ENCODE data around the gene TRAPPC10. TPM values are rescaled to one million over a fixed set of nuclear protein-coding genes. Genes with fewer than 3 reads are reported as not detected.
"Not testable (repeated sequence)": the region's sequence is repeated elsewhere in the genome, so short reads cannot be mapped to it uniquely, and the experiment has no call there.

Gene TRAPPC10
- total and polyA plus RNA-seq, 2 donors from 2014 or later, result 8.8 to 48.5 TPM

DNA sequence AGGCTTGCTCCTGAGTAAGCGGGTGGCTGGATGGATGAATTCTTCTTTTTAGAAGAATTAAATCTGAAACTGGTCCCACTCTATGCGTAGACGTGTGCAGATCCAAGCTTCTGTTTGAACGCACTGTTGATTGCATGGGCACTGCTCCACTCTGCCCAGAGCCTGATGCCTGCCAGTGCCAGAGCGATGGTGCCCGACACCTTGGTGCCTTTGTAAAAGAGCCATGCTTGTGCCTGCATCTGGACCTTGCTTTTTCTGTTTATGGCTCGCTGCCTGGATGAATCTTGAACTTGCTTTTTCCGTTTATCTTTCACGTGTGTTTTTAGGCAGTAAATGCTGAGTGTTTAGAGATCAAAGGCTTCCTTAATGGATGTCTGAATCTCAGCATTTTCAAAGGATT, 80.1 kb downstream of the TRAPPC10 start:
- intact Hi-C loops (cut with DNase I), result no loop called here
- H3K4me1 ChIP-seq (ENCODE audit: control insufficient read depth in 2 of 3, insufficient read depth in 2 of 3, low read depth in 1 of 3, low read length in 3 of 3), result peaks cover 2 to 34% (median 14%) of the 10 kb centered on the region in 3 donors
- no peak for DNase-seq
- peaks cover 2 to 17% (median 7%) of the 10 kb centered on the region in 3 donors for H3K36me3 ChIP-seq (ENCODE audit: control insufficient read depth in 2 of 3, insufficient read depth in 3 of 3, low read length in 3 of 3)
- no peak for TF ChIP-seq CTCF (IDR thresholded peaks at IDR 0.05; ENCODE audit: borderline replicate concordance, extremely low read depth, insufficient read depth)
- H3K9ac ChIP-seq (ENCODE audit: low read length in 3 of 3), result no peak overlapping the region
- H3K4me3 ChIP-seq (ENCODE audit: low read length in 3 of 3), result no peak overlapping the region
- H3K27me3 ChIP-seq (ENCODE audit: control insufficient read depth, insufficient read depth, low read length), result no peaks in the 10 kb centered on the region
- no peak for FAIRE-seq
- H3K9me3 ChIP-seq (ENCODE audit: control insufficient read depth in 2 of 3, insufficient read depth in 1 of 3, low read length in 3 of 3), result no peaks in the 10 kb centered on the region
- no peak overlapping the region for H3K27ac ChIP-seq (ENCODE audit: low read depth in 2 of 2, low read length in 2 of 2)

DNA sequence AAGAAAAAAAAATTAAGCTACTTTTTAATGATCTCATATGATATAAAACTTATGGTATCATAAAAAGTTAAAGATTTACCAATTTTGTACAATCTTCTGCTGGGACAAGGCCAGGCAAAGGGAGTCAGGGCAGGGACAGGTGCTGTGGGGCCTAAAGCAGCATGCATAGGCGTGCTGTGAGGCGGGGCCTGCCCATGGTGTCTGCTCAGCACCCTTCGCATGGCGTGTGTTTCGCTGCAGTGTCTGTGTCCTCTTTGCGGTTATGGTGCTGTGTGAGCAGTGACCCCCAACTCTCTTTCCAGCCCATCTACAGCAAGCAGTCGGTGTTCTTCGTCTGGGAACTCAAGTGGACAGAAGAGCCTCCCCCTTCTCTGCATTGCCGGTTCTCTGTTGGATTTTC, 81.7 kb downstream of the TRAPPC10 start:
- DNase-seq, result no peak

DNA sequence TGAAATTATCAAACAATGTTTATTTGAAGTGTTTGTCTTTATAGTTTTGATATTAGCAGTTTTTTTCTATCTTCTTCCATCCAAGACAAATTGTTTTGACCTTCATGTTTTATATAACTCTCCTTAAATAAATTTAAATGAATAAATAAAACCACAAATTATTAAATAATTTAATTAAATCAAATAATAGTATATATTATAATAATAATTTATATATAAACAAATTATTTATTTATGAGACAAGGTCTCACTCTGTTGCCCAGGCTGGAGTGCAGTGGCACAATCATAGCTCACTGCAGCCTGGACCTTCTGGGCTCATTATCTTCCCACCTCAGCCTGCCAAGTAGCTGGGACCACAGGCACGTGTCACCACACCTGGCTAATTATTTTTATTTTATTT, 82.7 kb downstream of the TRAPPC10 start:
- intact Hi-C loops (cut with DNase I), result no loop called here
- no peak for FAIRE-seq

More for the DNA sequence above, 81.7 kb downstream of the TRAPPC10 start:
- no peak for TF ChIP-seq CTCF (IDR thresholded peaks at IDR 0.05; ENCODE audit: borderline replicate concordance, extremely low read depth, insufficient read depth)
- intact Hi-C loops (cut with DNase I), result no loop called here
- Histone ChIP-seq H3K36me3 (ENCODE audit: control insufficient read depth in 2 of 3, insufficient read depth in 3 of 3, low read length in 3 of 3) (peaks cover 2 to 6% (median 6%) of the 10 kb centered on the region in 3 donors), H3K27me3 (ENCODE audit: control insufficient read depth, insufficient read depth, low read length) (no peaks in the 10 kb centered on the region), H3K4me1 (ENCODE audit: control insufficient read depth in 2 of 3, insufficient read depth in 2 of 3, low read depth in 1 of 3, low read length in 3 of 3) (peaks cover 2 to 22% (median 3%) of the 10 kb centered on the region in 3 donors), H3K4me3 (ENCODE audit: low read length in 3 of 3) (no peak overlapping the region), H3K9ac (ENCODE audit: low read length in 3 of 3) (no peak overlapping the region), H3K9me3 (ENCODE audit: control insufficient read depth in 2 of 3, insufficient read depth in 1 of 3, low read length in 3 of 3) (no peaks in the 10 kb centered on the region), H3K27ac (ENCODE audit: low read depth in 2 of 2, low read length in 2 of 2) (no peak overlapping the region)
- no peak for FAIRE-seq

GRCh38 chr21:44098507-44098906, 86.4 kb downstream of the TRAPPC10 start:
- H3K36me3 ChIP-seq (ENCODE audit: control insufficient read depth in 2 of 3, insufficient read depth in 3 of 3, low read length in 3 of 3); H3K27me3 ChIP-seq (ENCODE audit: control insufficient read depth, insufficient read depth, low read length); H3K27ac ChIP-seq (ENCODE audit: low read depth in 2 of 2, low read length in 2 of 2); intact Hi-C loops (cut with DNase I); H3K4me3 ChIP-seq (ENCODE audit: low read length in 3 of 3); H3K4me1 ChIP-seq (ENCODE audit: control insufficient read depth in 2 of 3, insufficient read depth in 2 of 3, low read depth in 1 of 3, low read length in 3 of 3); FAIRE-seq; H3K9me3 ChIP-seq (ENCODE audit: control insufficient read depth in 2 of 3, insufficient read depth in 1 of 3, low read length in 3 of 3); H3K9ac ChIP-seq (ENCODE audit: low read length in 3 of 3); DNase-seq: not testable (repeated sequence)

More for the DNA sequence above, 82.7 kb downstream of the TRAPPC10 start:
- H3K4me1 ChIP-seq (ENCODE audit: control insufficient read depth in 2 of 3, insufficient read depth in 2 of 3, low read depth in 1 of 3, low read length in 3 of 3), result peaks cover 0 to 11% (median 1%) of the 10 kb centered on the region in 3 donors
- H3K9ac ChIP-seq (ENCODE audit: low read length in 3 of 3), result no peak overlapping the region
- no peak for TF ChIP-seq CTCF (IDR thresholded peaks at IDR 0.05; ENCODE audit: borderline replicate concordance, extremely low read depth, insufficient read depth)
- H3K27me3 ChIP-seq (ENCODE audit: control insufficient read depth, insufficient read depth, low read length), result no peaks in the 10 kb centered on the region
- H3K9me3 ChIP-seq (ENCODE audit: control insufficient read depth in 2 of 3, insufficient read depth in 1 of 3, low read length in 3 of 3), result no peaks in the 10 kb centered on the region
- no peak overlapping the region for H3K27ac ChIP-seq (ENCODE audit: low read depth in 2 of 2, low read length in 2 of 2)
- peaks cover 2 to 6% (median 4%) of the 10 kb centered on the region in 3 donors for H3K36me3 ChIP-seq (ENCODE audit: control insufficient read depth in 2 of 3, insufficient read depth in 3 of 3, low read length in 3 of 3)
- H3K4me3 ChIP-seq (ENCODE audit: low read length in 3 of 3), result no peak overlapping the region
- no peak for DNase-seq

DNA sequence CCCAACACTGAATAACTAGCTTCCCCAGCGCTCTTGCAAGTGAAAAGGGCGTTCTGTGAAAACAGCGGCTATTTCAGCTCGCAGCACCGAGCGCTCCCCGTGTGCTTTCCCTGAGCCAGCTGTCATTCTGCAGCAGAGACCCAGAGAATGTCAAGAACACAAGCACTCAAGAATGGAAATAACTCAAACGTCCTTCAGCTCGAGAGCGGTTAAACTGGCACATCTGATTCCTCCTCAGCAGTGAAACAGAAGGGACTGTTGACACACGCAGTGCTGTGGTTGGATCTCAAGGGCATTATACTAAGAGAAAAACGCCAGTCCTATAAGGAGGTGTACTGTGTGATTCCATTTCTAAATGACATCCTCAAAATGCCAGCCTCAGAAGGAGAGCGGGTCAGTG, 86.9 kb downstream of the TRAPPC10 start:
- H3K9me3 ChIP-seq (ENCODE audit: control insufficient read depth in 2 of 3, insufficient read depth in 1 of 3, low read length in 3 of 3); H3K36me3 ChIP-seq (ENCODE audit: control insufficient read depth in 2 of 3, insufficient read depth in 3 of 3, low read length in 3 of 3); H3K4me1 ChIP-seq (ENCODE audit: control insufficient read depth in 2 of 3, insufficient read depth in 2 of 3, low read depth in 1 of 3, low read length in 3 of 3); H3K27me3 ChIP-seq (ENCODE audit: control insufficient read depth, insufficient read depth, low read length); H3K4me3 ChIP-seq (ENCODE audit: low read length in 3 of 3); H3K9ac ChIP-seq (ENCODE audit: low read length in 3 of 3); DNase-seq; intact Hi-C loops (cut with DNase I); FAIRE-seq; H3K27ac ChIP-seq (ENCODE audit: low read depth in 2 of 2, low read length in 2 of 2): not testable (repeated sequence)

- H3K36me3 ChIP-seq (ENCODE audit: control insufficient read depth in 2 of 3, insufficient read depth in 3 of 3, low read length in 3 of 3); H3K9ac ChIP-seq (ENCODE audit: low read length in 3 of 3); FAIRE-seq; H3K27ac ChIP-seq (ENCODE audit: low read depth in 2 of 2, low read length in 2 of 2); H3K4me3 ChIP-seq (ENCODE audit: low read length in 3 of 3); H3K27me3 ChIP-seq (ENCODE audit: control insufficient read depth, insufficient read depth, low read length); intact Hi-C loops (cut with DNase I); H3K4me1 ChIP-seq (ENCODE audit: control insufficient read depth in 2 of 3, insufficient read depth in 2 of 3, low read depth in 1 of 3, low read length in 3 of 3); H3K9me3 ChIP-seq (ENCODE audit: control insufficient read depth in 2 of 3, insufficient read depth in 1 of 3, low read length in 3 of 3): not testable (repeated sequence)
- peak in 2 of 5 donors; percentile 47 to 75 for DNase-seq
These were observed 95.0 kb downstream of the TRAPPC10 start, which contains the start of gene PWP2 for GRCh38 chr21:44107026-44107501. TSS of gene PWP2 (plus strand) at chr21:44107399. CDS start at chr21:44107417, 18 bp downstream.

All from kidney (tissue), 14 donors.